Activated T-helper 2 cell treated with anti-CD3 and anti-CD28 coated beads, Interferon-gamma antibody, Interleukin-2, Interleukin-4, amounts not matched to agents 10 μg/mL and 5 μg/mL and 100 μg/mL, durations not matched to agents 14 hours and 24 hours and 36 hours (primary cell): Measurements from ENCODE around the gene SKA2. TPM values are rescaled to one million over a fixed set of nuclear protein-coding genes. Genes with fewer than 3 reads are reported as not detected.

Experiments
- DNase-seq: peaks from one replicate; pipeline ENCODE4 v3.0.0; 2021; ENCODE audit warnings: low spot score
- H3K27ac Mint-ChIP-seq: one replicate; pipeline ENCODE4 v1.8.0; 2021; ENCODE audit warnings: mixed read lengths
- H3K27me3 Mint-ChIP-seq: one replicate; pipeline ENCODE4 v1.8.0; 2021; ENCODE audit warnings: low read depth, mixed read lengths
- H3K36me3 Mint-ChIP-seq: one replicate; pipeline ENCODE4 v1.8.0; 2021; ENCODE audit warnings: low read depth, mixed read lengths
- H3K4me1 Mint-ChIP-seq: one replicate; pipeline ENCODE4 v1.8.0; 2021; ENCODE audit warnings: low read depth, mixed read lengths
- H3K4me3 Mint-ChIP-seq: one replicate; pipeline ENCODE4 v1.8.0; 2021; ENCODE audit warnings: low read depth, mild to moderate bottlenecking, moderate library complexity, mixed read lengths
- H3K9me3 Mint-ChIP-seq: one replicate; pipeline ENCODE4 v1.8.0; 2021; ENCODE audit warnings: mixed read lengths
- intact Hi-C: fragments of 100-400 bp; cut with micrococcal nuclease; formaldehyde crosslinking; loops from one replicate; pipeline ENCODE4 v1.15.1; 2023
- total RNA-seq: library from RNA; stranded (reverse); gene quantifications from 2 replicates; pipeline ENCODE4 v1.2.3, GENCODE V29; 2022

Gene SKA2
- total RNA-seq, 1 donor from 2014 or later, result 69.9 TPM

DNA sequence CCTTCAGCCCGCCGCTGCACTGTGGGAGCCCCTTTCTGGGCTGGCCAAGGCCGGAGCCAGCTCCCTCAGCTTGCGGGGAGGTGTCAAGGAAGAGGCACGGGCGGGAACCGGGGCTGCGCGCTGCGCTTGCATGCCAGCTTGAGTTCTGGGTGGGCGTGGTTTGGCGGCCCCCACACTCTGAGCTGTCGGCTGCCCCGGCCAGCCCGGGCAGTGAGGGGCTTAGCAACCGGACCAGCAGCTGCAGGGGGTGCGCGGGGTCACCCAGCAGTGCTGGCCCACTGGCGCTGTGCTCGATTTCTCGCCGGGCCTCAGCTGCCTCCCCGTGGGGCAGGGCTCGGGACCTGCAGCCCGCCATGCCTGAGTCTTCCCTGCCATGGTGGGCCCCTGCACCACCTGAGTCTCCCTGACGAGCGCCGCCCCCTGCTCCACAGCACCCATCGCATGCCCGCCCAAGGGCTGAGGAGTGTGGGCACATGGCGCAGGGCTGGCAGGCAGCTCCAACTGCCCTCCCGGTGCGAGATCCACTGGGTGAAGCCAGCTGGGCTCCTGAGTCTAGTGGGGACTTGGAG lies 17.5 kb upstream of the SKA2 start:
- no peaks in the 10 kb centered on the region for H3K9me3 Mint-ChIP-seq
- H3K36me3 Mint-ChIP-seq, result peaks cover 50% of the 10 kb centered on the region
- peaks cover 4% of the 10 kb centered on the region for H3K4me1 Mint-ChIP-seq
- H3K27ac Mint-ChIP-seq, result no peak overlapping the region
- no peak overlapping the region for H3K4me3 Mint-ChIP-seq
- no peaks in the 10 kb centered on the region for H3K27me3 Mint-ChIP-seq
- DNase-seq, result no peak
- intact Hi-C loops, result no loop called here

DNA sequence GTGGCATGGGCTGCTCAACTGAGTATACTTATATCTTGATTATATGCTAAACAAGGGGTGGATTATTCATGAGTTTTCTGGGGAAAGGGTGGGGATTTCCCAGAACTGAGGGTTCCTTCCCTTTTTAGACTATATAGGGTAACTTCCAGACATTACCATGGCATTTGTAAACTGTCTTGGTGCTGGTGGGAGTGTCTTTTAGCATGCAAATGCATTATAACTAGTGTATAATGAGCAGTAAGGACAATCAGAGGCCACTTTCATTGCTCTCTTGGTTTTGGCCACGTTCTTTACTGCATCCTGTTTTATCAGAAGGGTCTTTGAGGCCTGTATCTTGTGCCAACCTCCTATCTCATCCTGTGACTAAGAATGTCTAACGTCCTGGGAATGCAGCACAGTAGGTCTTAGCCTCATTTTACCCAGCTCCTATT lies 12.6 kb upstream of the SKA2 start:
- Mint-ChIP-seq H3K4me3 (no peak overlapping the region), H3K4me1 (peaks cover 16% of the 10 kb centered on the region), H3K36me3 (peaks cover 32% of the 10 kb centered on the region), H3K27ac (peak overlapping the region; percentile 42), H3K9me3 (no peaks in the 10 kb centered on the region), H3K27me3 (no peaks in the 10 kb centered on the region)
- intact Hi-C loops, result no loop called here
- DNase-seq, result no peak

DNA sequence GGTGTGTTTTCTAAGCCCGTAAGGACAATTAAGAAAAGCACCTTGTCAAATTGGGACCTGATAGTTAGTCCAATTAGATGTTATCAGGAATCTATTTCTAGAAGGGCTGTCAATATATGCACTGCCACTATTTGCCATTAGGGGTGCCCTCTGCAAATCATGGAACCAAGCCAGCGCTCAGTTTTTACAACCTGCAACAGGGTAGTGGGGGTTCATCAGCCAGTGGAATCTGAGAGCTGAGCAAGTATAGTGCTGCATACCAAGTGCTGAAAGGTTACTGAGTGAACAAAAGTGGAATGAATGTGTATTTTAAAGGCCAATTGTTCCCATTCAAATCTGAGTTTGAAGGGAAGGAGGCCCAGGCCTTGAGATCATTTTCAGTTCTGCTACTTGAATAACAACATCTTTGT lies 11.0 kb upstream of the SKA2 start:
- Mint-ChIP-seq H3K27ac (peak overlapping the region; percentile 70), H3K9me3 (no peaks in the 10 kb centered on the region), H3K36me3 (peaks cover 31% of the 10 kb centered on the region), H3K4me1 (peaks cover 21% of the 10 kb centered on the region), H3K27me3 (no peaks in the 10 kb centered on the region), H3K4me3 (peak overlapping the region; percentile 21)
- intact Hi-C loops, result no loop called here
- DNase-seq, result no peak

DNA sequence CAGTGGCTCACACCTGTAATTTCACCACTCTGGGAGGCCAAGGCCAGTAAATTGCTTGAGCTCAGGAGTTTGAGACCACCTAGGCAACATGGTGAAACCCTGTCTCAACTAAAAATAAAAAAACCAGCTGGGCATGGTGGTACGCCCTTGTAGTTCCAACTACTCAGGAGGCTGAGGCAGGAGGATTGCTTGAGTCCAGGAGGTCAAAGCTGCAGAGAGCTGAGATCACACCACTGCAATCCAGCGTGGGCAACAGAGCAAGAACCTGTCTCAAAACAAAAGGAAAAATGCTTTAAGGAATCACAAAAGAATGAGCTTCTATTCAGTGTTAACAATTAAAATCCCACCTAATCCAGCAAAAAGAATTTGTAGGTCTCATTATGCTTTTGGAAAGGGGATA lies 6.5 kb upstream of the SKA2 start:
- H3K27ac Mint-ChIP-seq, result no peak overlapping the region
- no peaks in the 10 kb centered on the region for H3K9me3 Mint-ChIP-seq
- no peaks in the 10 kb centered on the region for H3K27me3 Mint-ChIP-seq
- intact Hi-C loops, result no loop called here
- DNase-seq, result no peak
- H3K4me1 Mint-ChIP-seq, result peaks cover 44% of the 10 kb centered on the region
- no peak overlapping the region for H3K4me3 Mint-ChIP-seq
- H3K36me3 Mint-ChIP-seq, result peaks cover 29% of the 10 kb centered on the region

DNA sequence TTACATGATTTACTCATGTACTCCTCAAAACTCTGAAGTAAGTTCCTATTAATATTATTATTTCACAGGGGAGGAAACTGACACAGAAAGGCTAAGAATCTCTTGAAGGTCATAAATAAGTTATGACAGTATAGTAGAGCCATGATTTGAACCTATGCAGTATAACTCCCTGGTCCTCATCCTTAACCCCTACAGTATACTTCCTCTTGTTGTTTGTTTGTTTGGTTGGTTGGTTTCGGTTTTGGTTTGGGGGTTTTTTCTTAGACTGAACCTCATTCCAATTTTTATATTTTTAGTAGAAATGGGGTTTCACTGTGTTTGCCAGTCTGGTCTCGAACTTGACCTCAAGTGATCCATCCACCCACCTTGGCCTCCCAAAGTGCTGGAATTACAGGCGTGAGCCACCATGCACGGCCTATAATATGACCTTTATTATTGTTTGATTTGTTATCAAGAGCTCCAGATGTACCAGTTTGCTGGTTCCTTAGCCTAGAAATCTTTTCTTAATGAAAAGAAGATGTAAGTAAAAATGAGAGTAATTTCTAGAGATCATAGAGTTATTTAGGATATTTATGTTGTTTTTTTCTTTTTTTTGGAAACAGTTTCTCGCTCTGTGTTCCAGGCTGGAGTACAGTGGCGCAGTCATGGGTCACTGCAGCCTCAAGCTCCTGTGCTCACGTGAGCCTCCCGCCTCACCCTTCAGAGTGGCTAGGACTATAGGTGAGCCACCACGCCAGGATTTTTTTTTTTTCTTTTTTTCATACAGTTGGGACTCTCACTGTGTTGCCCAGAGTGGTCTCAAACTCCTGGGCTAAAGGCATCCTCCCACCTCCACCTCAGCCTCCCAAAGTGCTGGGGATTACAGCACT lies 5.4 kb upstream of the SKA2 start:
- H3K9me3 Mint-ChIP-seq, result no peaks in the 10 kb centered on the region
- peaks cover 40% of the 10 kb centered on the region for H3K4me1 Mint-ChIP-seq
- H3K4me3 Mint-ChIP-seq, result peak overlapping the region; percentile 2

DNA sequence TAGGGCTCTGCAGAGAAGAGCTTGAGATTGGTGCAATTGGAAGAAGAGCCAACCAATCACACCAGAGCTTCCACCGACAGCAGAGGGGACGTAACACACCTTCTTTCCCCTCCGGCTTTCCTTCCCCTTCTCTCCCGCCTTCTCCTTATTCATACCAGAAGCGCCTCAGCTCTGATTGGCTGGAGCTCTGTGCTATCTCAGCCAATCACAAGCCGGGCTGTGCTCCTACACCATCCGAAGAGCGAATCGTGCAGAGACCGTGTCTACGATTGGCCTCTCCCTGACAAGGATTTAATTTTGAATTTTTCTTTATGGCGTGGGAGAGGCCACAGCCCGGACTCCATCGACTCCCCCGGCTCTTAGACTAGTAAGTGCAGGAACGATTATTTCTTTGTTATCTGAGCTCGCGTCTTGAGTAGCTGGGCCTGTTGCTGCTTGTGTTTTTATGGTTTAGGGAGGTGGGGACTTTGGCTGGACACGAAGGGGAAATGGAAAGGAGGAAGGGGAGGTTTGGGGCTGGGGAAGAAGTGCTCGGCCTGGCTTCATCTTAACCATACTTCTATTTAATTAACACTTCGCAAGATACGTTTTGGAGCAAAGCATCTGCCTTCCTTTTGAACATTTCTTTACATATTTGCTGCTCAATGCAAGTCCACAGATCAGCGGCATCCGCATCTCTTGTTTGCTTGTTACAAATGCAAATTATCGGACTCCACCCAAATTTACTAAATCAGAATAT lies 622 bp upstream of the SKA2 start, which contains the start of gene PRR11:
Gene PRR11 (plus strand): TSS at position 308 of the 739 bp plus-strand sequence. CDS start 14,007 bp downstream, outside the sequence.
- peak; percentile 95 for DNase-seq
- Mint-ChIP-seq H3K4me1 (peaks cover 51% of the 10 kb centered on the region), H3K27ac (no peak within 1 kb of the TSS), H3K4me3 (no peak within 1 kb of the TSS), H3K9me3 (no peaks in the 10 kb centered on the region), H3K36me3 (peaks cover 20% of the 10 kb centered on the region), H3K27me3 (no peaks in the 10 kb centered on the region)
- intact Hi-C loops, result loop anchor here (1.0 to 5.0 kb wide), 4 partner anchors 49 to 523 kb away; partner anchors contain the start of genes DHX40, SMG8 and TRIM37

More for the DNA sequence above, 5.4 kb upstream of the SKA2 start:
- H3K27ac Mint-ChIP-seq, result peak overlapping the region; percentile 52
- intact Hi-C loops, result no loop called here
- H3K27me3 Mint-ChIP-seq, result no peaks in the 10 kb centered on the region
- peaks cover 26% of the 10 kb centered on the region for H3K36me3 Mint-ChIP-seq
- no peak for DNase-seq

DNA sequence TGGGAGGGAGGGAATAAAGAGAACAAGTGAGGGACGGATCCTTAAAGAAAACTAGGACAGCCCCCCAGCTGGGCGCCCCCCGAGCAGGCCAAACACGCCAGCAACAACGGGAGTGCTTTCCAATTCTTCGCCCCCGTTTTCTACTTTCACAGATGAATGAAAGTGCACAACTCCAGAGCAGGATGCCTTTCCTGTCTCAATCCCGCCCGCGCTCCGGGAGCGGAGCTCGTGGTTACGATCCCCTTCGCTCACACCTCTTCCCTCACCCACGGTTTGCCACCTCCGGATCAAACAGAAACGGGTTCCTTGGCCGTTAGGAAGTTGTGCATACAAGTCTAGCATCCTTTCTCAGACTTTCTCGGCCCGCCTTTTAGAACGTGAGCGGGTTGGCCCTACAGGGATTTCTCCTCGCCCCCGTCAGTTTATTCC lies 680 bp downstream of the SKA2 start:
- intact Hi-C loops, result loop anchor here (2.0 kb wide), 1 partner anchor 522 kb away; no protein-coding TSS in a partner anchor

DNA sequence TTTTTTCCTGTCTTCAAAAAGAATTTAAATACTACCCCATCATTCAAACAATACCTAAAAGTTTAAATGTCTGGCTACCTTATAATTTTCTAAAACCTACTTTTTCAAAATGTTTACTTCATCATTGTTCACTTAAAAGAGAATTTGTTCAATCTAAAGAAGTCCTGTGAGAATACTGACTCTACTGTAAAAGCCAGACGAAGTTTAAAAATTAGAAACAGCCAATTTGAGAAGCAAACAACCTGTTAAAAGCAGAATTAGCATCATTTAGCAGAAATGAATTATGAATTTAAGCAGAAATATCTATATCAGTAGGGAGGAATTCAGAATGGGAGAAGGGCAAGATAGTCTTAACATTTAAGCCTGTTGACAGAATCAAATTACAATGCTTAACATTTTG lies 2.1 kb downstream of the SKA2 start:
- H3K9me3 Mint-ChIP-seq, result no peaks in the 10 kb centered on the region
- H3K27ac Mint-ChIP-seq, result peak overlapping the region; percentile 49
- H3K27me3 Mint-ChIP-seq, result no peaks in the 10 kb centered on the region
- H3K36me3 Mint-ChIP-seq, result peaks cover 16% of the 10 kb centered on the region
- intact Hi-C loops, result no loop called here
- H3K4me1 Mint-ChIP-seq, result peaks cover 43% of the 10 kb centered on the region
- no peak for DNase-seq
- no peak overlapping the region for H3K4me3 Mint-ChIP-seq

More for the DNA sequence above, 680 bp downstream of the SKA2 start:
- peaks cover 50% of the 10 kb centered on the region for H3K4me1 Mint-ChIP-seq
- DNase-seq, result peak; percentile 32
- H3K9me3 Mint-ChIP-seq, result no peaks in the 10 kb centered on the region
- no peak overlapping the region for H3K27ac Mint-ChIP-seq
- no peak overlapping the region for H3K4me3 Mint-ChIP-seq
- peaks cover 23% of the 10 kb centered on the region for H3K36me3 Mint-ChIP-seq
- H3K27me3 Mint-ChIP-seq, result no peaks in the 10 kb centered on the region

DNA sequence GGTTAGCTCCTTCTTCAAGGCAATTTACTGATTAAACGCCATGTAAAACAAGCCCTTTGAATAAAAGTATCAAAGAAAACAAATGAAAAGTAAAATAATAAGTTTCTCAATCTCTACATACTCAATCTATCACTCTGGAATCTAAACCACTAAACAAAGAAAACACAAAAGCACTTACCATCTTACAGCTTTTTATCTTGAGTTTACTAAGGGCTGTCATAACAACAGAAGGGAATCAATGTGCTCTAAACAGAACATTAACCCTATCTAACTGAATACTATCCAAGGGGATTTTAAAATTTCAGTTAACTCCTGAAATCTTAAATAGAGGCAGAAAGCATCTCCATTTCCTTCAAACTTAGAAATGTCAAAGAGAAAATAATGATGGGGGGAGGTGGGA lies 3.4 kb downstream of the SKA2 start:
- no peak for DNase-seq
- intact Hi-C loops, result no loop called here
- Mint-ChIP-seq H3K27ac (peak overlapping the region; percentile 77), H3K4me3 (peak overlapping the region; percentile 58), H3K4me1 (peaks cover 34% of the 10 kb centered on the region), H3K9me3 (no peaks in the 10 kb centered on the region), H3K36me3 (peaks cover 24% of the 10 kb centered on the region), H3K27me3 (no peaks in the 10 kb centered on the region)

DNA sequence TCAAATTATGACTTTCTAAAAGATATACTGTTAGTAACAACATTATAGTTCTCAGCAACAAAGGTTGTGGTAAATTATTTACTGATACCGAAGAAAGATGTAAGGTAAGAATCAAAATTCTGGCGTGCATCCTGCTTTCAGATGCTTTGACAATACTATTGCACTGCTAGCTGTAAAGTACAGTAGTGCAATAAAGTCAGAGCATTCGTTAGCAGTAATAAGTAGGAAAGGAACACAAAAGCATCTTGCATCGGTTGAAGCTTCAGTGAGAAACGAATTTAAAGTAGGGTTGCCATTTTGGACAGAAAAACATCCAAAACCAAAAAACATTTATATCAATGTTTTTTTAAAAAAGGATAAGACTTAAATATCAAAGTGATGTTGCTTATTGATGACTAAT lies 4.0 kb downstream of the SKA2 start:
- Mint-ChIP-seq H3K36me3 (peaks cover 25% of the 10 kb centered on the region), H3K4me3 (no peak overlapping the region), H3K27ac (no peak overlapping the region), H3K9me3 (no peaks in the 10 kb centered on the region), H3K27me3 (no peaks in the 10 kb centered on the region), H3K4me1 (peaks cover 34% of the 10 kb centered on the region)
- DNase-seq, result no peak
- intact Hi-C loops, result no loop called here

DNA sequence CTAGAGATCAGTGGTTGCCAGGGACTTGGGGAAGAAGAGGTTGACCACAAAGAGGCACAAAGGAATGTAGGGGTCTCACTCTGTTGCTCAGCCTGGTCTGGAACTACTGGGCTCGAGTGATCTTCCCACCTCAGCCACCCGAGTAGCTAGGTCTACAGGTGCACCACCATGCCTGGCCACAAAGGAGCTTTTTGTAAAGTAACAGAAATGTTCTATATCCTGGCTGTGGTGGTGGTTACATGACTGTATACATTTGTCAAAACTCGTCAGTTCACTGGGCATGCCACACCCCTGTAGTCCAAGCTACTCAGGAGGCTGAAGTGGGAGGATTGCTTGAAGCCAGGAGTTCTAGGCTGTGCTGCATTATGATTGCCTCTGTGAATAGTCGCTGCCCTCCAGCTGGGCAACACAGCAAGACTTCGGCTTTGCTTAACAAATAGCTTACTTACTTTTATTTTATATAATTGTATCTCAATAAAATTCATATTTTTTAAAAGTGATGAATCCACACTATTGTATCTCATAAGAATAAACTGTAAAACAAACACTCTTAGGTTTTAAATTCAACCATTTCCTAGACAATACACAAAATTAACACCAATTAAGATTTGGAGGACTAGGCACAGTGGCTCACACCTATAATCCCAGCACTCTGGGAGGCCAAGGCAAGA lies 5.0 kb downstream of the SKA2 start:
- no peak overlapping the region for H3K4me3 Mint-ChIP-seq
- intact Hi-C loops, result no loop called here
- DNase-seq, result no peak

DNA sequence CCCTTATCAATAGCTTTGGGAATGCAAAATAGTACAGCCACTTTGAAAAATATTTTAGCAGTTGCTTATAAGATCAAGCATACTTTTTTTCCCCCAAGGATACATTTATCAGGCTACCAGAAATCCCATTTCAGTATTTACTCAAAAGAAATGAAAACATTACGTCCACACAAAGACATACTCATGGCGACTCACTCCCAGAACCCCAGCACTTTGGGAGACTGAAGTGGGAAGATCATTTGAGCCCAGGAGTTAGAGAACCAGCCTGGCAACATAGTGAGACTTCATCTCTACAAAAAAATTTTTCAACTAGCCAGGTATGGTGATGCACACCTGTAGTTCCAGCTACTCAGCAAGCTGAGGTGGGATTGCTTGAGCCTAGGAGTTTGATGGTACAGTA lies 5.9 kb downstream of the SKA2 start:
- Mint-ChIP-seq H3K9me3 (no peaks in the 10 kb centered on the region), H3K4me1 (peaks cover 41% of the 10 kb centered on the region), H3K4me3 (no peak overlapping the region), H3K27ac (peak overlapping the region; percentile 30), H3K36me3 (peaks cover 39% of the 10 kb centered on the region), H3K27me3 (no peaks in the 10 kb centered on the region)
- no peak for DNase-seq
- intact Hi-C loops, result no loop called here

More for the DNA sequence above, 5.0 kb downstream of the SKA2 start:
- peaks cover 33% of the 10 kb centered on the region for H3K36me3 Mint-ChIP-seq
- H3K27me3 Mint-ChIP-seq, result no peaks in the 10 kb centered on the region
- H3K9me3 Mint-ChIP-seq, result no peaks in the 10 kb centered on the region
- peak overlapping the region; percentile 38 for H3K27ac Mint-ChIP-seq
- H3K4me1 Mint-ChIP-seq, result peaks cover 41% of the 10 kb centered on the region
